SK-N-SH (cell line): Measurements from ENCODE around the gene IGLON5. TPM values are rescaled to one million over a fixed set of nuclear protein-coding genes. Genes with fewer than 3 reads are reported as not detected.

Experiments used
- CTCF ChIA-PET: fragments of 300-600, 350-600 bp; formaldehyde crosslinking; extraction: SDS; loops from one replicate; lab custom pipeline; 2021; lab: Yijun Ruan, JAX
- POLR2A ChIA-PET: fragments of 350-600 bp; sonication (Branson Sonifier 250); formaldehyde crosslinking; extraction: SDS; loops from one replicate; lab custom pipeline; 2020; ENCODE audit warnings: antibody characterized with exemption, inconsistent platforms; lab: Yijun Ruan, JAX
- DNase-seq: peaks from one replicate; pipeline ENCODE4 v3.0.0; 2012
- H2AFZ ChIP-seq: fragments of 200-600 bp; sonication (generic); 2 replicates; pipeline ENCODE4 v1.8.1; 2016; ENCODE audit warnings: antibody characterized with exemption, mild to moderate bottlenecking, low read depth
- H3F3A ChIP-seq: fragments of 200-600 bp; sonication (generic); replicated peaks from 2 replicates; pipeline ENCODE3; 2016; ENCODE audit warnings: antibody characterized with exemption, mild to moderate bottlenecking; ENCODE audit not compliant: insufficient read depth
- H3K27ac ChIP-seq, 2 experiments: fragments of 200-500 bp in 1 of 2; fragments of 200-600 bp in 1 of 2; sonication (Bioruptor generic) in 1 of 2; sonication (generic), shearing (Covaris generic) in 1 of 2; 2 replicates each; pipeline versions ENCODE4 v1.5.1 to v1.6.1; 2014 to 2016; ENCODE audit warnings: low read depth in 2 of 2, inconsistent platforms in 1 of 2, low read length in 1 of 2, mild to moderate bottlenecking in 1 of 2, mixed read lengths in 1 of 2
- H3K27me3 ChIP-seq: fragments of 200-600 bp; sonication (generic), shearing (Covaris generic); 2 replicates; pipeline ENCODE4 v1.6.1; 2016; ENCODE audit warnings: mixed run types; ENCODE audit not compliant: insufficient read depth
- H3K36me3 ChIP-seq, 2 experiments: fragments of 200-500 bp in 1 of 2; fragments of 200-600 bp in 1 of 2; sonication (Bioruptor generic) in 1 of 2; sonication (generic) in 1 of 2; replicated peaks in 1 of 2; 2 replicates each; pipeline versions ENCODE3 to v1.5.1; 2014 to 2016; ENCODE audit warnings: low read length in 1 of 2, mild to moderate bottlenecking in 1 of 2; ENCODE audit not compliant: insufficient read depth in 2 of 2, control insufficient read depth in 1 of 2
- H3K4me1 ChIP-seq, 2 experiments: fragments of 200-500 bp in 1 of 2; fragments of 200-600 bp in 1 of 2; sonication (Bioruptor generic) in 1 of 2; sonication (generic), shearing (Covaris generic) in 1 of 2; 2 replicates each; pipeline versions ENCODE4 v1.5.1 to v1.6.1; 2014 to 2016; ENCODE audit warnings: low read depth in 1 of 2, low read length in 1 of 2, mixed run types in 1 of 2; ENCODE audit not compliant: insufficient read depth in 2 of 2, control insufficient read depth in 1 of 2
- H3K4me2 ChIP-seq: fragments of 200-600 bp; sonication (generic), shearing (Covaris generic); 2 replicates; pipeline ENCODE4 v1.6.1; 2017; ENCODE audit warnings: mixed run types
- H3K4me3 ChIP-seq, 2 experiments: fragments of 200-500 bp in 1 of 2; fragments of 200-600 bp in 1 of 2; sonication (Bioruptor generic) in 1 of 2; sonication (generic), shearing (Covaris generic) in 1 of 2; 2 replicates each; pipeline versions ENCODE4 v1.5.1 to v1.8.1; 2014 to 2016; ENCODE audit warnings: low read depth in 2 of 2, inconsistent platforms in 1 of 2, low read length in 1 of 2, mild to moderate bottlenecking in 1 of 2, mixed read lengths in 1 of 2, moderate library complexity in 1 of 2
- H3K79me2 ChIP-seq: fragments of 200-600 bp; sonication (generic); 2 replicates; pipeline ENCODE4 v1.8.1; 2017; ENCODE audit warnings: mild to moderate bottlenecking; ENCODE audit not compliant: insufficient read depth
- H3K9ac ChIP-seq: fragments of 200-600 bp; sonication (generic); 2 replicates; pipeline ENCODE4 v1.6.1; 2017; ENCODE audit warnings: mixed run types
- H3K9me2 ChIP-seq: fragments of 200-600 bp; sonication (generic); 2 replicates; pipeline ENCODE4 v1.6.1; 2017; ENCODE audit warnings: mixed run types
- H3K9me3 ChIP-seq: fragments of 200-600 bp; sonication (generic); 2 replicates; pipeline ENCODE4 v1.6.1; 2017; ENCODE audit warnings: mixed run types, mild to moderate bottlenecking, moderate library complexity
- H4K20me1 ChIP-seq: fragments of 200-600 bp; sonication (generic); 2 replicates; pipeline ENCODE4 v1.6.1; 2017; ENCODE audit warnings: mild to moderate bottlenecking, mixed run types; ENCODE audit not compliant: insufficient read depth
- CHD2 ChIP-seq: fragments of 150-350 bp; IDR thresholded peaks from 2 replicates; pipeline ENCODE4 v1.6.1; 2018; ENCODE audit warnings: low read length; ENCODE audit not compliant: partially characterized antibody
- CTCF ChIP-seq: fragments of 200-600 bp; sonication (generic); IDR thresholded peaks from 2 replicates; pipeline ENCODE4 v1.6.1; 2017; ENCODE audit warnings: antibody characterized with exemption, mild to moderate bottlenecking, moderate library complexity
- ELF1 ChIP-seq: IDR thresholded peaks from 2 replicates; pipeline ENCODE4 v1.4.0; 2012
- EZH2phosphoT487 ChIP-seq: fragments of 200-600 bp; sonication (generic); IDR thresholded peaks from 2 replicates; pipeline ENCODE4 v1.6.1; 2017; ENCODE audit warnings: low read depth, mixed run types, mild to moderate bottlenecking, antibody characterized with exemption, moderate library complexity, borderline replicate concordance
- FOSL2 ChIP-seq: IDR thresholded peaks from 2 replicates; pipeline ENCODE4 v1.4.0; 2012; ENCODE audit warnings: low read depth, mild to moderate bottlenecking, moderate library complexity, borderline replicate concordance
- FOXJ3 ChIP-seq: sonication (generic); formaldehyde crosslinking; IDR thresholded peaks from 2 replicates; pipeline ENCODE4 v1.5.1; 2020; ENCODE audit warnings: mild to moderate bottlenecking, missing genetic modification reagents
- FOXM1 ChIP-seq: IDR thresholded peaks from 2 replicates; pipeline ENCODE4 v1.4.0; 2012; ENCODE audit warnings: low read depth, mild to moderate bottlenecking
- GABPA ChIP-seq: IDR thresholded peaks from 2 replicates; pipeline ENCODE4 v1.4.0; 2012; ENCODE audit warnings: low read depth, mild to moderate bottlenecking
- GATA2 ChIP-seq: sonication (generic); formaldehyde crosslinking; IDR thresholded peaks from 2 replicates; pipeline ENCODE4 v1.5.0; 2020; ENCODE audit warnings: mild to moderate bottlenecking, missing genetic modification reagents
- MAX ChIP-seq: IDR thresholded peaks from 2 replicates; pipeline ENCODE4 v1.4.0; 2012; ENCODE audit warnings: low read depth
- MEF2A ChIP-seq: IDR thresholded peaks from 2 replicates; pipeline ENCODE4 v1.4.0; 2012; ENCODE audit warnings: low read depth, borderline replicate concordance
- MXI1 ChIP-seq: IDR thresholded peaks from 2 replicates; pipeline ENCODE4 v1.6.1; 2012; ENCODE audit warnings: mild to moderate bottlenecking, low read depth, low read length, improper control_type of control experiment
- PBX3 ChIP-seq: IDR thresholded peaks from 2 replicates; pipeline ENCODE4; 2012
- RCOR1 ChIP-seq: fragments of 150-350 bp; IDR thresholded peaks from 2 replicates; pipeline ENCODE4 v1.6.1; 2017; ENCODE audit warnings: antibody characterized with exemption, low read length
- REST ChIP-seq: IDR thresholded peaks from 2 replicates; pipeline ENCODE4 v1.6.1; 2012; ENCODE audit warnings: mild to moderate bottlenecking, low read depth, low read length, moderate library complexity
- RFX5 ChIP-seq: IDR thresholded peaks from 2 replicates; pipeline ENCODE4 v1.6.1; 2012; ENCODE audit warnings: mild to moderate bottlenecking, improper control_type of control experiment, low read length
- RXRA ChIP-seq: IDR thresholded peaks from 2 replicates; pipeline ENCODE4 v1.4.0; 2012; ENCODE audit warnings: low read depth, mild to moderate bottlenecking, borderline replicate concordance
- TAF1 ChIP-seq: IDR thresholded peaks from 2 replicates; pipeline ENCODE4 v1.6.1; 2012; ENCODE audit warnings: low read depth, mild to moderate bottlenecking, low read length, moderate library complexity, borderline replicate concordance
- TEAD4 ChIP-seq: IDR thresholded peaks from 2 replicates; pipeline ENCODE4 v1.4.0; 2012; ENCODE audit warnings: mild to moderate bottlenecking, borderline replicate concordance; ENCODE audit not compliant: insufficient read depth
- YY1 ChIP-seq: IDR thresholded peaks from 2 replicates; pipeline ENCODE4 v1.4.0; 2012; ENCODE audit warnings: low read depth, mild to moderate bottlenecking
- ZBTB33 ChIP-seq: IDR thresholded peaks from 2 replicates; pipeline ENCODE4 v1.4.0; 2012; ENCODE audit warnings: low read depth, borderline replicate concordance
- whole genome bisulfite sequencing: methylation state at CpG from one replicate; pipeline ENCODE4 v1.1.6; 2017; ENCODE audit warnings: low lambda C conversion rate; 5-methylcytosine and 5-hydroxymethylcytosine counted together
- polyA plus RNA-seq, 3 experiments: library from polyadenylated mRNA; depleted of rRNA; stranded (reverse); fragments of >200 nt; gene quantifications; 2 replicates each; pipeline ENCODE4 v1.2.3, GENCODE V29; 2012

IGLON5 gene
- polyA plus RNA-seq, 1 of the 3 experiments (the other 2 are of a cell fraction), result 0.36 TPM

GRCh38 chr19:51330366-51330765, 18.9 kb downstream of the IGLON5 start:
- 77% methylated on average over 4 of the region's 4 CpGs for WGBS
- POLR2A ChIA-PET, result interaction anchor here (0.6 kb wide), 1 partner anchor 37 kb away, joined by 4 read pairs; no protein-coding TSS in a partner anchor

GRCh38 chr19:51331193-51331592, 19.7 kb downstream of the IGLON5 start:
- no peak overlapping the region for H3K4me3 ChIP-seq
- CTCF ChIA-PET, result no interaction called here
- no peaks in the 10 kb centered on the region for H3K9me2 ChIP-seq
- no peaks in the 10 kb centered on the region for H3K9me3 ChIP-seq
- H3K36me3 ChIP-seq, result no peaks in the 10 kb centered on the region
- no peak overlapping the region for H3K27ac ChIP-seq
- POLR2A ChIA-PET, result interaction anchor here (0.6 kb wide), 1 partner anchor 36 kb away, joined by 4 read pairs; no protein-coding TSS in a partner anchor
- no peak overlapping the region for H2AFZ ChIP-seq
- H3K79me2 ChIP-seq, result no peaks in the 10 kb centered on the region
- no peak for DNase-seq
- H3K4me2 ChIP-seq, result no peak overlapping the region
- no peaks in the 10 kb centered on the region for H3F3A ChIP-seq
- no peaks in the 10 kb centered on the region for H3K4me1 ChIP-seq
- no peaks in the 10 kb centered on the region for H4K20me1 ChIP-seq
- no peaks in the 10 kb centered on the region for H3K27me3 ChIP-seq
- WGBS, result 45% methylated on average over 3 of the region's 3 CpGs
- no peak overlapping the region for H3K9ac ChIP-seq
- TF ChIP-seq PBX3, result no peak
- no peak for TF ChIP-seq GABPA
- no peak for TF ChIP-seq RFX5
- TF ChIP-seq FOXM1, result no peak
- no peak for TF ChIP-seq FOXJ3 (CRISPR knock-in tag)
- no peak for TF ChIP-seq CTCF
- no peak for TF ChIP-seq RXRA
- no peak for TF ChIP-seq MXI1
- TF ChIP-seq TAF1, result no peak
- TF ChIP-seq TEAD4, result no peak
- TF ChIP-seq ZBTB33, result no peak
- TF ChIP-seq ELF1, result no peak
- TF ChIP-seq MAX, result no peak
- no peak for TF ChIP-seq REST
- TF ChIP-seq RCOR1, result no peak
- no peak for TF ChIP-seq CHD2
- no peak for TF ChIP-seq FOSL2
- no peak for TF ChIP-seq YY1
- TF ChIP-seq MEF2A, result no peak
- TF ChIP-seq GATA2 (CRISPR knock-in tag), result no peak

More at GRCh38 chr19:51330366-51330765, 18.9 kb downstream of the IGLON5 start:
- Histone ChIP-seq H3K9me2 (no peaks in the 10 kb centered on the region), H3K4me1 (no peaks in the 10 kb centered on the region), H2AFZ (no peak overlapping the region), H3K79me2 (no peaks in the 10 kb centered on the region), H3K9me3 (no peaks in the 10 kb centered on the region), H3F3A (no peaks in the 10 kb centered on the region), H3K27ac (no peak overlapping the region), H3K9ac (no peak overlapping the region), H3K27me3 (no peaks in the 10 kb centered on the region), H3K36me3 (no peaks in the 10 kb centered on the region), H3K4me3 (no peak overlapping the region), H3K4me2 (no peak overlapping the region), H4K20me1 (no peaks in the 10 kb centered on the region)
- TF ChIP-seq EZH2phosphoT487, result no peak
- DNase-seq, result no peak
- CTCF ChIA-PET, result no interaction called here
